ENCODE data around the gene C1orf105.
A peak's percentile ranks its signal among the peaks of the same experiment; 100 is the strongest.

The C1orf105 gene

GRCh38 chr1:172471666-172472065 is 51.2 kb downstream of the C1orf105 start:
- no peak overlapping the region for H3K4me3 ChIP-seq (ENCODE audit: low read length)
- TF ChIP-seq CTCF (IDR thresholded peaks at IDR 0.05; ENCODE audit: insufficient read depth, low read depth, low read length, missing control alignments), result no peak

GRCh38 chr1:172472495-172472894 is 52.0 kb downstream of the C1orf105 start:
- no peak for TF ChIP-seq CTCF (IDR thresholded peaks at IDR 0.05; ENCODE audit: insufficient read depth, low read depth, low read length, missing control alignments)
- DNase-seq (ENCODE audit: low read depth), result no peak
- no peak overlapping the region for H3K4me3 ChIP-seq (ENCODE audit: low read length)

More at GRCh38 chr1:172471666-172472065, 51.2 kb downstream of the C1orf105 start:
- DNase-seq (ENCODE audit: low read depth), result no peak

GRCh38 chr1:172473302-172473701 is 52.8 kb downstream of the C1orf105 start:
- DNase-seq (ENCODE audit: low read depth), result no peak
- H3K4me3 ChIP-seq (ENCODE audit: low read length), result no peak overlapping the region

GRCh38 chr1:172473842-172474241 is 53.4 kb downstream of the C1orf105 start:
- no peak overlapping the region for H3K4me3 ChIP-seq (ENCODE audit: low read length)
- no peak for TF ChIP-seq CTCF (IDR thresholded peaks at IDR 0.05; ENCODE audit: insufficient read depth, low read depth, low read length, missing control alignments)
- DNase-seq (ENCODE audit: low read depth), result no peak

More at GRCh38 chr1:172473302-172473701, 52.8 kb downstream of the C1orf105 start:
- no peak for TF ChIP-seq CTCF (IDR thresholded peaks at IDR 0.05; ENCODE audit: insufficient read depth, low read depth, low read length, missing control alignments)

- DNase-seq (ENCODE audit: low read depth), result peak; percentile 99
- TF ChIP-seq CTCF (IDR thresholded peaks at IDR 0.05; ENCODE audit: insufficient read depth, low read depth, low read length, missing control alignments), result peak; percentile 7
- no peak overlapping the region for H3K4me3 ChIP-seq (ENCODE audit: low read length)
These were observed 55.8 kb downstream of the C1orf105 start for GRCh38 chr1:172476218-172476811.

GRCh38 chr1:172477216-172477615 is 56.7 kb downstream of the C1orf105 start:
- H3K4me3 ChIP-seq (ENCODE audit: low read length), result no peak overlapping the region
- TF ChIP-seq CTCF (IDR thresholded peaks at IDR 0.05; ENCODE audit: insufficient read depth, low read depth, low read length, missing control alignments), result no peak
- DNase-seq (ENCODE audit: low read depth), result peak; percentile 51

- no peak for TF ChIP-seq CTCF (IDR thresholded peaks at IDR 0.05; ENCODE audit: insufficient read depth, low read depth, low read length, missing control alignments)
- no peak for DNase-seq (ENCODE audit: low read depth)
- H3K4me3 ChIP-seq (ENCODE audit: low read length), result no peak overlapping the region
These were observed 57.3 kb downstream of the C1orf105 start for GRCh38 chr1:172477741-172478140.

Measured in epithelial cell of esophagus (primary cell).